ENCODE measurements around the gene SYNGAP1. TPM values are rescaled to one million over a fixed set of nuclear protein-coding genes. Genes with fewer than 3 reads are reported as not detected.

The SYNGAP1 gene
- total and polyA plus RNA-seq, 9 of the 15 experiments (the other 6 are each of a cell fraction or from before 2014, with no cell fraction given): 0.01 to 22.8 (median 3.2) TPM

DNA sequence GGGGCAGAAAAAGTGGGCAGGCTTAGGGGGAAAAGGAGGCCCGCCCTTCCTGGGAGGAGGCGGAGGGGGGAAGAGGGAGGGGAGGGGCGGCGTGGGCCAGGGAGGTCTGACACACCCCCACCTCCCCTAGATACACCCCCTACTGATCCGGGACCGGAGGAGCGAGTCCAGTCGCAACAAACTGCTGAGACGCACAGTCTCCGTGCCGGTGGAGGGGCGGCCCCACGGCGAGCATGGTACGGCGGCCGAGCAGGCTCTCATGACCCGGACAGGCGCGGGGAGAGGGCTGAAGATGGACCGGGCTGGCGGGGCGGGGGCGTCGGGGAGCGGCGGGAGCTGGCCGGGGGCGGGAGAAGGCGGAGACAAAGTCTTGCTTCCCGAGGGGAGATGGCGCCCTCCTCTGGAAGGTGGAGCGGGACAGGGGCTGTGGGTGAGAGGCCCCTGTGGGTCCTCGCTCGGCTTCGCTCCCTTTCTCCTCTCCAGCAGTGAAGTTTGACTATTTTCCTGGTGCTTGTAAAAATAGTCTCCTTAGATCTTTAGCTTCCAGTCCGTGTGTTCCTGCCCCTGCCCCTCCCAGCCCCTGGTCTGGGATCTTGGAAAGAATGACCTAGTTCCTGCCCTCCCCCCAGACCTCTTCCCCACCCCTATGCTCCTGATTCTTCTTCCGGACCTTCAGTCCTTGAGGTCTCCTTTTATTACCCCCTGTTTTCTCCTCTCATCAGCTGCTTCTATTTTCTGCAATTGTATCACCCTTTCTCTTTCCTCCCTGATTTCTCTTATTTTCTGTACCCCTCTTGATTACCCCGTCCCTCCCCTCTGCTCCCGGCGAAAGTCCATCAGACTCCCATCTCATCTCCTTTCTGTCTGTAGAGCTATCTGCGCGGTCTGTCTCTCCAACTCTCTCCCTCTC, 6.1 kb downstream of the SYNGAP1 start (continued):
- no peak for TF ChIP-seq HOXB6 (CRISPR knock-in tag; IDR thresholded peaks at IDR 0.05; ENCODE audit: borderline replicate concordance)
- TF ChIP-seq, protein P1, sequence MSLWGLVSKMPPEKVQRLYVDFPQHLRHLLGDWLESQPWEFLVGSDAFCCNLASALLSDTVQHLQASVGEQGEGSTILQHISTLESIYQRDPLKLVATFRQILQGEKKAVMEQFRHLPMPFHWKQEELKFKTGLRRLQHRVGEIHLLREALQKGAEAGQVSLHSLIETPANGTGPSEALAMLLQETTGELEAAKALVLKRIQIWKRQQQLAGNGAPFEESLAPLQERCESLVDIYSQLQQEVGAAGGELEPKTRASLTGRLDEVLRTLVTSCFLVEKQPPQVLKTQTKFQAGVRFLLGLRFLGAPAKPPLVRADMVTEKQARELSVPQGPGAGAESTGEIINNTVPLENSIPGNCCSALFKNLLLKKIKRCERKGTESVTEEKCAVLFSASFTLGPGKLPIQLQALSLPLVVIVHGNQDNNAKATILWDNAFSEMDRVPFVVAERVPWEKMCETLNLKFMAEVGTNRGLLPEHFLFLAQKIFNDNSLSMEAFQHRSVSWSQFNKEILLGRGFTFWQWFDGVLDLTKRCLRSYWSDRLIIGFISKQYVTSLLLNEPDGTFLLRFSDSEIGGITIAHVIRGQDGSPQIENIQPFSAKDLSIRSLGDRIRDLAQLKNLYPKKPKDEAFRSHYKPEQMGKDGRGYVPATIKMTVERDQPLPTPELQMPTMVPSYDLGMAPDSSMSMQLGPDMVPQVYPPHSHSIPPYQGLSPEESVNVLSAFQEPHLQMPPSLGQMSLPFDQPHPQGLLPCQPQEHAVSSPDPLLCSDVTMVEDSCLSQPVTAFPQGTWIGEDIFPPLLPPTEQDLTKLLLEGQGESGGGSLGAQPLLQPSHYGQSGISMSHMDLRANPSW (CRISPR knock-in tag; IDR thresholded peaks at IDR 0.05): no peak
- no peak for TF ChIP-seq ZNF3 (CRISPR knock-in tag; IDR thresholded peaks at IDR 0.05)
- TF ChIP-seq, protein P2, sequence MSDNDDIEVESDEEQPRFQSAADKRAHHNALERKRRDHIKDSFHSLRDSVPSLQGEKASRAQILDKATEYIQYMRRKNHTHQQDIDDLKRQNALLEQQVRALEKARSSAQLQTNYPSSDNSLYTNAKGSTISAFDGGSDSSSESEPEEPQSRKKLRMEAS (CRISPR knock-in tag; IDR thresholded peaks at IDR 0.05): peak; percentile 99
- TF ChIP-seq, protein P3, sequence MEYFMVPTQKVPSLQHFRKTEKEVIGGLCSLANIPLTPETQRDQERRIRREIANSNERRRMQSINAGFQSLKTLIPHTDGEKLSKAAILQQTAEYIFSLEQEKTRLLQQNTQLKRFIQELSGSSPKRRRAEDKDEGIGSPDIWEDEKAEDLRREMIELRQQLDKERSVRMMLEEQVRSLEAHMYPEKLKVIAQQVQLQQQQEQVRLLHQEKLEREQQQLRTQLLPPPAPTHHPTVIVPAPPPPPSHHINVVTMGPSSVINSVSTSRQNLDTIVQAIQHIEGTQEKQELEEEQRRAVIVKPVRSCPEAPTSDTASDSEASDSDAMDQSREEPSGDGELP (CRISPR knock-in tag; IDR thresholded peaks at IDR 0.05; ENCODE audit: borderline replicate concordance): peak; percentile 82
- TF ChIP-seq LARP7 (IDR thresholded peaks at IDR 0.05): no peak
- TF ChIP-seq, protein P4, sequence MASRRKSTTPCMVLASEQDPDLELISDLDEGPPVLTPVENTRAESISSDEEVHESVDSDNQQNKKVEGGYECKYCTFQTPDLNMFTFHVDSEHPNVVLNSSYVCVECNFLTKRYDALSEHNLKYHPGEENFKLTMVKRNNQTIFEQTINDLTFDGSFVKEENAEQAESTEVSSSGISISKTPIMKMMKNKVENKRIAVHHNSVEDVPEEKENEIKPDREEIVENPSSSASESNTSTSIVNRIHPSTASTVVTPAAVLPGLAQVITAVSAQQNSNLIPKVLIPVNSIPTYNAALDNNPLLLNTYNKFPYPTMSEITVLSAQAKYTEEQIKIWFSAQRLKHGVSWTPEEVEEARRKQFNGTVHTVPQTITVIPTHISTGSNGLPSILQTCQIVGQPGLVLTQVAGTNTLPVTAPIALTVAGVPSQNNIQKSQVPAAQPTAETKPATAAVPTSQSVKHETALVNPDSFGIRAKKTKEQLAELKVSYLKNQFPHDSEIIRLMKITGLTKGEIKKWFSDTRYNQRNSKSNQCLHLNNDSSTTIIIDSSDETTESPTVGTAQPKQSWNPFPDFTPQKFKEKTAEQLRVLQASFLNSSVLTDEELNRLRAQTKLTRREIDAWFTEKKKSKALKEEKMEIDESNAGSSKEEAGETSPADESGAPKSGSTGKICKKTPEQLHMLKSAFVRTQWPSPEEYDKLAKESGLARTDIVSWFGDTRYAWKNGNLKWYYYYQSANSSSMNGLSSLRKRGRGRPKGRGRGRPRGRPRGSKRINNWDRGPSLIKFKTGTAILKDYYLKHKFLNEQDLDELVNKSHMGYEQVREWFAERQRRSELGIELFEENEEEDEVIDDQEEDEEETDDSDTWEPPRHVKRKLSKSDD (conservative IDR thresholded peaks at IDR 0.05; ENCODE audit: low read length): 0 out of 2 replicates have a peak, but pooled peaks have one; percentile 33
- TF ChIP-seq POLR2AphosphoS5 (IDR thresholded peaks at IDR 0.05; ENCODE audit: control insufficient read depth, insufficient read depth, low read depth, low read length): peak; percentile 69; the same call in 1 of the 2 replicates
- TF ChIP-seq ZNF431 (CRISPR knock-in tag; IDR thresholded peaks at IDR 0.05): peak; percentile 65; the same call in 1 of the 2 replicates
- peak; percentile 96 for TF ChIP-seq EGR1 (conservative IDR thresholded peaks at IDR 0.05)
- no peak for TF ChIP-seq PPARD (CRISPR knock-in tag; IDR thresholded peaks at IDR 0.05)
- no peak for TF ChIP-seq SIX5 (IDR thresholded peaks at IDR 0.05; ENCODE audit: borderline replicate concordance in 1 of 2, insufficient read depth in 1 of 2, low read depth in 1 of 2, low read length in 2 of 2)
- TF ChIP-seq TOE1 (IDR thresholded peaks at IDR 0.05; ENCODE audit: borderline replicate concordance): no peak; the same call in 1 of the 2 replicates
- TF ChIP-seq TOE1 (CRISPR knock-in tag; IDR thresholded peaks at IDR 0.05; ENCODE audit: borderline replicate concordance, low read depth): no peak; the same call in 1 of the 2 replicates
- TF ChIP-seq SIN3A (IDR thresholded peaks at IDR 0.05; ENCODE audit: borderline replicate concordance in 2 of 2, control insufficient read depth in 1 of 2, low read depth in 2 of 2, low read length in 2 of 2): peak; percentile 84 to 87; a peak in 3 of 4 replicates
- TF ChIP-seq POLR2A (conservative IDR thresholded peaks at IDR 0.05): peak; percentile 6; the same call in 1 of the 2 replicates
- no peak for TF ChIP-seq ZNF121 (CRISPR knock-in tag; conservative IDR thresholded peaks at IDR 0.05)
- no peak for TF ChIP-seq NFE2 (IDR thresholded peaks at IDR 0.05; ENCODE audit: low read depth)
- TF ChIP-seq PHF8 (IDR thresholded peaks at IDR 0.05; ENCODE audit: borderline replicate concordance, low read length): peak; percentile 53; the same call in 1 of the 2 replicates
